CD4-positive, alpha-beta T cell (primary cell): Measurements from ENCODE around the gene YAP1. TPM values are rescaled to one million over a fixed set of nuclear protein-coding genes. Genes with fewer than 3 reads are reported as not detected.

Experiments used
- ATAC-seq: fragments of 200-7000 bp; cut with Tn5 transposase; one replicate; pipeline ENCODE4 v1.10.0; 2022; ENCODE audit warnings: mild to moderate bottlenecking; ENCODE audit not compliant: poor library complexity
- CTCF ChIA-PET: fragments of 350-600 bp; sonication (Branson Sonifier 250); formaldehyde crosslinking; loops from one replicate; lab custom pipeline; 2021; ENCODE audit warnings: antibody characterized with exemption, inconsistent platforms; lab: Charles Lee
- POLR2A ChIA-PET: fragments of 350-600 bp; sonication (Branson Sonifier 250); formaldehyde crosslinking; loops from one replicate; lab custom pipeline; 2021; ENCODE audit warnings: antibody characterized with exemption, inconsistent platforms; lab: Charles Lee
- DNase-seq, 14 experiments: peaks; one replicate each; pipeline ENCODE4 v3.0.0-alpha.2; 2013 to 2020; ENCODE audit warnings: mixed read lengths in 2 of 14
- H3K27ac ChIP-seq, 2 donors: one replicate each; pipeline versions ENCODE4 v1.5.1 to v1.7.0; 2013; ENCODE audit warnings: low read length in 2 of 2, low read depth in 1 of 2, mild to moderate bottlenecking in 1 of 2
- H3K27me3 ChIP-seq, 2 experiments: 1 replicate in 1 of 2; 2 replicates in 1 of 2; pipeline versions ENCODE4 v1.6.1 to v1.7.0; 2013; ENCODE audit warnings: low read length in 2 of 2, control low read depth in 1 of 2, mild to moderate bottlenecking in 1 of 2, moderate library complexity in 1 of 2; ENCODE audit not compliant: insufficient read depth in 2 of 2, control insufficient read depth in 1 of 2
- H3K36me3 ChIP-seq: one replicate; pipeline ENCODE4 v1.6.1; 2013; ENCODE audit warnings: low read length, control low read depth; ENCODE audit not compliant: insufficient read depth
- H3K4me1 ChIP-seq: one replicate; pipeline ENCODE4 v1.6.1; 2013; ENCODE audit warnings: low read length, control low read depth; ENCODE audit not compliant: insufficient read depth
- H3K4me3 ChIP-seq: one replicate; pipeline ENCODE4 v1.5.1; 2013; ENCODE audit warnings: mild to moderate bottlenecking, low read length, moderate library complexity
- H3K9me3 ChIP-seq, 2 experiments: 1 replicate in 1 of 2; 2 replicates in 1 of 2; pipeline versions ENCODE4 v1.6.1 to v1.7.0; 2013; ENCODE audit warnings: low read length in 2 of 2, mild to moderate bottlenecking in 2 of 2, control low read depth in 1 of 2, moderate library complexity in 1 of 2; ENCODE audit not compliant: control insufficient read depth in 1 of 2, insufficient read depth in 1 of 2
- H3K27ac Mint-ChIP-seq: one replicate; pipeline ENCODE4 v1.8.0; 2020; ENCODE audit warnings: mixed read lengths
- H3K27me3 Mint-ChIP-seq: one replicate; pipeline ENCODE4 v1.8.0; 2021; ENCODE audit warnings: mixed read lengths
- H3K36me3 Mint-ChIP-seq: one replicate; pipeline ENCODE4 v1.8.0; 2021; ENCODE audit warnings: low read depth, mixed read lengths
- H3K4me1 Mint-ChIP-seq: one replicate; pipeline ENCODE4 v1.8.0; 2021; ENCODE audit warnings: low read depth, mixed read lengths
- H3K4me3 Mint-ChIP-seq: one replicate; pipeline ENCODE4 v1.8.0; 2020; ENCODE audit warnings: mild to moderate bottlenecking, mixed read lengths
- H3K9me3 Mint-ChIP-seq: one replicate; pipeline ENCODE4 v1.8.0; 2020; ENCODE audit warnings: mixed read lengths
- intact Hi-C, 2 experiments: fragments of 100-400 bp; cut with DNase I in 1 of 2; cut with micrococcal nuclease in 1 of 2; formaldehyde crosslinking; loops; one replicate each; pipeline versions ENCODE4 v1.15.1 to v1.9.0; 2023 to 2025; cut with DNase I, micrococcal nuclease
- total RNA-seq, 174 experiments: library from RNA in 2 of 174; stranded (reverse) in 2 of 174; gene quantifications; one replicate each; pipeline ENCODE4 v1.2.3 and lab custom pipeline; 2021 to 2026
- TF ChIP-seq, protein P1 (sequence below): fragments of 200-600 bp; IDR thresholded peaks from one replicate; pipeline ENCODE4 v1.8.0; 2022; ENCODE audit warnings: antibody characterized with exemption, mild to moderate bottlenecking

YAP1 gene
- total RNA-seq, 2 experiments from 2014 or later: 0.06 TPM; not detected in 1

DNA sequence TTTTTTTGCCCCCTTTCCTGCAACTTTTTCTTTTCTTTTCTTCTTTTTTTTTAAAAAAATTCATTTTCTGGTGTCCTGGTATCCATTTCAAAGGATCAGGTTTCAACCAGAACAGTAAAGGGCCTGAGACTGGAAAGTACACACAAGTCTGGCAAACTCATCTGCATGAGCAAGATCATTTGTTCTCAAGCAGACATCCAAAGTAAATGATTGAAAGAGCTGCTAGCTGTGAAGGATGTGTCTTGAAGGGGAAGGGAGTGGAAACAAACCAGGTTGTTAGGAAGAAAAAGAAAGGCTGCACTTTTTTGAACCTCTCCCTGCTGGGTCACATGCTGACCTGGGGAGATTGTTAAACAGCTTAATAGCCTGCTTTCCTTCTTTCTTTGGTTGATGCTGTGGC, 5.3 kb downstream of the YAP1 start:
- ChIA-PET CTCF (no interaction called here), POLR2A (no interaction called here)
- Mint-ChIP-seq H3K27ac (no peak overlapping the region), H3K9me3 (no peaks in the 10 kb centered on the region), H3K36me3 (no peaks in the 10 kb centered on the region), H3K27me3 (peaks cover 73% of the 10 kb centered on the region), H3K4me1 (peaks cover 7% of the 10 kb centered on the region), H3K4me3 (no peak overlapping the region)
- Histone ChIP-seq H3K36me3 (no peaks in the 10 kb centered on the region), H3K4me1 (peaks cover 11% of the 10 kb centered on the region), H3K27me3 (peaks cover 14 to 43% of the 10 kb centered on the region in 2 experiments), H3K9me3 (peaks cover 0 to 3% of the 10 kb centered on the region in 2 experiments), H3K27ac (no peak overlapping the region), H3K4me3 (no peak overlapping the region)
- DNase-seq: no peak
- no peak for ATAC-seq
- intact Hi-C loops: no loop called here
- TF ChIP-seq, protein P1, sequence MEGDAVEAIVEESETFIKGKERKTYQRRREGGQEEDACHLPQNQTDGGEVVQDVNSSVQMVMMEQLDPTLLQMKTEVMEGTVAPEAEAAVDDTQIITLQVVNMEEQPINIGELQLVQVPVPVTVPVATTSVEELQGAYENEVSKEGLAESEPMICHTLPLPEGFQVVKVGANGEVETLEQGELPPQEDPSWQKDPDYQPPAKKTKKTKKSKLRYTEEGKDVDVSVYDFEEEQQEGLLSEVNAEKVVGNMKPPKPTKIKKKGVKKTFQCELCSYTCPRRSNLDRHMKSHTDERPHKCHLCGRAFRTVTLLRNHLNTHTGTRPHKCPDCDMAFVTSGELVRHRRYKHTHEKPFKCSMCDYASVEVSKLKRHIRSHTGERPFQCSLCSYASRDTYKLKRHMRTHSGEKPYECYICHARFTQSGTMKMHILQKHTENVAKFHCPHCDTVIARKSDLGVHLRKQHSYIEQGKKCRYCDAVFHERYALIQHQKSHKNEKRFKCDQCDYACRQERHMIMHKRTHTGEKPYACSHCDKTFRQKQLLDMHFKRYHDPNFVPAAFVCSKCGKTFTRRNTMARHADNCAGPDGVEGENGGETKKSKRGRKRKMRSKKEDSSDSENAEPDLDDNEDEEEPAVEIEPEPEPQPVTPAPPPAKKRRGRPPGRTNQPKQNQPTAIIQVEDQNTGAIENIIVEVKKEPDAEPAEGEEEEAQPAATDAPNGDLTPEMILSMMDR: no peak

DNA sequence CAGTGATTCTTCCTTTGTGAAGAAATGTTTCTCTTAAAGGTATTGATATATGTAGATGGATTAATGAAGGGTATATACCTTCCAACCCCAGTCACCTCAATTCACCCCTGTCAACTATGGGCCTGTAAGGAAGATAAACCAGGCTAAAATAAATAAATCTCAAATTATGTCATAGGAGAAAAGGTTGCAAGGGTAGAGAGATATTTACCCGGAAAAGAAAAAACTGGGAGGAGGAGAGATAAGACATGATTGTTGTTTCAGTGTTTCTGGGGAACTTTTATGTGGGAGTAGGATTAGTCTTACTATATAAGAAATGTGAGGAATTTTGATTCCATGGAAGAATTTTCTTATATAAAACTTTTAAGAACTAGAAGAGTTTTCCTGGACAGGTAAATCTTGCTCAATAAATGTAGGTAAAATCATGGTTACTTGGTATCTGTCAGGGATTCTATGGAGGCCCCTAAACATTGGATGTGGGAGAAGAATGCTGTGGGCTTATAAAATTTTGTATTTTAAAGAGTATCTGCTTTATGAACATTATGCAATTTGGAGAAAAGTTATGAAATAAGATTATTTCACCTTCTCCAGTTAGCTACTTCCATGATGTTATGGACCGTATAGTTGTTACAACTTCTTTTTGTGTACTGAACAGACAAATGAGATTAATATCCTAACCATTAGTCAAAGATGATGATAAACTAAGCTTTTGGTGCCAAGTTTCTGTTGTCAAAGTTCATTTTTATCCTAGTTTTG, 6.4 kb downstream of the YAP1 start:
- Histone ChIP-seq H3K27ac (no peak overlapping the region), H3K4me3 (no peak overlapping the region), H3K9me3 (peaks cover 0 to under 1% of the 10 kb centered on the region in 2 experiments), H3K4me1 (peaks cover 3% of the 10 kb centered on the region), H3K36me3 (no peaks in the 10 kb centered on the region), H3K27me3 (peaks cover 14 to 35% of the 10 kb centered on the region in 2 experiments)
- no peak overlapping the region for H3K27ac Mint-ChIP-seq
- no peaks in the 10 kb centered on the region for H3K9me3 Mint-ChIP-seq
- ChIA-PET POLR2A (no interaction called here), CTCF (no interaction called here)
- H3K27me3 Mint-ChIP-seq: peaks cover 75% of the 10 kb centered on the region
- no peaks in the 10 kb centered on the region for H3K36me3 Mint-ChIP-seq
- DNase-seq (no peak), ATAC-seq (no peak)
- intact Hi-C loops: no loop called here
- TF ChIP-seq, protein P1: no peak
- H3K4me3 Mint-ChIP-seq: no peak overlapping the region
- H3K4me1 Mint-ChIP-seq: peaks cover 6% of the 10 kb centered on the region

DNA sequence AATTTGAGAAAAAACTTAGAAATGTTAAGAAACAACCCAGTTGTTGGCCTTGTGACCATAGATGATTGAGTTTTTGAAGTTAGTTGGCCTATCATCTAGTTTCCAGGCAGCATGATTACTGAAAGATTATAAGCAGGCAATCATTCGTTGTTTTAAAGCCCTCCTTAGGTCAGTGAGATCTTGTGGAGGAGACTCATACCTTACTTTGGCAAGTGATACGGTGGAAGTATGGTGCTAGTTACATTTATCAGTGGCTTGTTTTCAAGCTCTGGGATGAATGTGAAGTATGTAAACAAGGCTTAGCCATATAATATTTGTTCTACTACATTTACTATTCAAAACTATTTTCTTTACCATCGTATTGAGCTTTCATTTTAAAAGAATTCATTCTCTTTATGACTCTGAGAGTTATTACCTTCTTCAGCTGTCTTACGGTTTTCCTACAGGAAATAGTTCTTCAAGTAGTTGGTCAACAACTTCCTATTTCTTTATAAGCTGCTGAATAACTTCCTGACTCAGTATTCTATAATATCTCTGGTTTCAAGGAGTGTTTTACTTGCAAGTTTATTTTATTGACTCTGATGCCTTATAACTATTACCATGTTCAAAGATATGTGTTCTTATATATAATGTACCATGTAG, 7.3 kb downstream of the YAP1 start:
- H3K27me3 ChIP-seq: peaks cover 12 to 25% of the 10 kb centered on the region in 2 experiments
- no peak overlapping the region for H3K27ac ChIP-seq
- no peaks in the 10 kb centered on the region for H3K9me3 Mint-ChIP-seq
- no peak for DNase-seq
- no peak for ATAC-seq
- no peaks in the 10 kb centered on the region for H3K36me3 ChIP-seq
- H3K4me1 ChIP-seq: no peaks in the 10 kb centered on the region
- intact Hi-C loops: no loop called here
- H3K27ac Mint-ChIP-seq: no peak overlapping the region
- H3K9me3 ChIP-seq: no peaks in the 10 kb centered on the region
- H3K4me1 Mint-ChIP-seq: no peaks in the 10 kb centered on the region
- no peak overlapping the region for H3K4me3 Mint-ChIP-seq
- TF ChIP-seq, protein P1: no peak
- peaks cover 65% of the 10 kb centered on the region for H3K27me3 Mint-ChIP-seq
- CTCF ChIA-PET: no interaction called here
- POLR2A ChIA-PET: no interaction called here
- H3K4me3 ChIP-seq: no peak overlapping the region
- H3K36me3 Mint-ChIP-seq: no peaks in the 10 kb centered on the region
